HuH-7 (cell line): ENCODE data around the gene GOLIM4.
A peak's percentile ranks its signal among the peaks of the same experiment; 100 is the strongest.
"Not testable (repeated sequence)": the region's sequence is repeated elsewhere in the genome, so short reads cannot be mapped to it uniquely, and the experiment has no call there.

ENCODE experiments used
- DNase-seq: peaks from one replicate; pipeline ENCODE4 v3.0.0; 2011; ENCODE audit warnings: low spot score

Gene GOLIM4

GRCh38 chr3:168095611-168096209 lies at the start of gene GOLIM4:
TSS of gene GOLIM4 (minus strand) at chr3:168095924. CDS start at chr3:168095285, 639 bp downstream.
- DNase-seq: peak; percentile 76

DNA sequence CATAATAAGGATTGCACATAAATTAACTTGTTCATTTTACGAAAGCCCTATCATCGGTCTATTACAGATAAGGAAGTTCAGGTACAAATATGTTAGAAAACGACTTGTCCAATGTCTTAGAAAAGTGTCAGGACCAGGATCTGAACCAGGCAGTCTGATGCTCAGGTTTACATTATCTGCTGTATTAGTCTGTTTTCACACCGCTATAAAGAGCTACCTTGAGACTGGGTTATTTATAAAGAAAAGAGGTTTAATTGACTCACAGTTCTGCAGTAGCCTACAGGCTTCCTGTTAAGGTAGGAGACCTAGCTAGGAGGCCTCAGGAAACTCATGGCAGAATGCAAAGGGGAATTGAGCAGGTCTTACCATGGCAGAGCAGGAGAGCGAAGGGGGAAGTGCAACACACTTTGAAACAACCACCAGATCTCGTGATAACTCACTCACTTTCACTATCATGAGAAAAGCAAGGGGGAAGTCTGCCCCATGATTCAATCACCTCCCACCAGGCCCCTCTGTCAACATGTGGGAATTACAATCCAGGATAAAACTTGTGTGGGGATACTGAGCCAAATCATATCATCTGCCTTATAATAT lies 45.8 kb upstream of the GOLIM4 start:
- no peak for DNase-seq

- no peak for DNase-seq
These were observed 44.2 kb upstream of the GOLIM4 start for GRCh38 chr3:168139947-168140346.

GRCh38 chr3:168138421-168138820 lies 42.7 kb upstream of the GOLIM4 start:
- DNase-seq: no peak

DNA sequence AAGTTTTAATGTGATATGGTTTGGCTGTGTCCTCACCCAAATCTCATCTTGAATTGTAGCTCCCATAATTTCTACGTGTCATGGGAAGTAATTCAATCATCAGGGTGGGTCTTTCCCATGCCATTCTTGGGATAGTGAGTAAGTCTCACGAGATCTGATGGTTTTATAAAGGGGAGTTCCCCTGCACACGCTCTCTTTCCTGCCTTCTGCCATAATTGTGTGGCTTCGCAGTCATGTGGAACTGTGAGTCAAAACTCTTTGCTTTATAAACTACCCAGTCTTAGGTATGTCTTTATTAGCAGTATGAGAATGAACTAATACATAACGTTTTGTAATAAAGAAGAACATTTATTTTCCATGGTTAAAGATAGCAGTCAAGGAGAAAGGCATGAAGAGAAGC lies 39.2 kb upstream of the GOLIM4 start:
- no peak for DNase-seq

DNA sequence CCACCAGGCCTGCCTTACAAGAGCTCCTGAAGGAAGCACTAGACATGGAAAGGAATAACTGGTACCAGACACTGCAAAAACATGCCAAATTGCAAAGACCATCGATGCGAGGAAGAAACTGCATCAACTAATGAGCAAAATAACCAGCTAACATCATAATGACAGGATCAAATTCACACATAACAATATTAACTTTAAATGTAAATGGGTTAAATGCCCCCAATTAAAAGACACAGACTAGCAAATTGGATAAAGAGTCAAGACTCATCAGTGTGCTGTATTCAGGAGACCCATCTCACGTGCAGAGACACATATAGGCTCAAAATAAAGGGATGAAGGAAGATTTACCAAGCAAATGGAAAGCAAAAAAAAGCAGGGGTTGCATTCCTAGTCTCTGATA lies 34.5 kb upstream of the GOLIM4 start:
- DNase-seq: not testable (repeated sequence)

GRCh38 chr3:168128463-168128862 lies 32.7 kb upstream of the GOLIM4 start:
- not testable (repeated sequence) for DNase-seq

DNA sequence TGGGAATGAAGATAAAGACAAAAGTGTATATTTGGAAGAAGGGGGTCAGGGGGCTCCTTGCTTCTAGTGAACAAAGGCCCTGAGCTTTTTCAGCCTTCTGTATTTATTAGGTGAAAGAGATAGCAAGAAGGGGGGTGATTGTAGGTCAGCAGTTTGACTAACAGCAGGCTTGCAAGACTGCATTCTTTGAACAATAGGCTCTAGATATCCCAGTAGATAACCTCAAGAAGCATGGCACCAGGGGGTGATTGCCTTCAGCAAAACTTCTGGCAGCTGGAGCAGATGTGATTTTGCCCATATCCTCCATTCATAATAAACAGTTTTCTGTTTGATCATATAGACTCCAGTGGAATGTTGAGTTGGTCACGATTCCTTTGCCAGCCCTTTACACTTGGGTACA lies 31.7 kb upstream of the GOLIM4 start:
- no peak for DNase-seq

DNA sequence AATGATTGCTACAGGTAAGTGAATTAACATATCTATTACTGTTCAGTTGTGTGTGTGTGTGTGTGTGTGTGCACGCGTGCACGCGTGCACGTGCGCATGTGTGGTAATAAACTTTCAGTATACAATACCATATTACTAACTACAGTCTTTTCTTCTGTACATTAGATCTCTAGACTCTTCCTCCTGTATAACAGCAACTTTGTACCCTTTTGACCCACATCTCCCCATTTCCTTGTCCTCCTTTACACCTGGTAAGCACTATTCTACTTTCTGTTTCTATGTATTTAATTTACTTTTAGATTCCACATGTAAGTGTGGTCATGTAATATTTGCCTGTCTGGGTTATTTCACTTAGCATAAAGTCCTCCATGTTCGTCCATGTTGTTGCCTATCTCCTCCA lies 29.1 kb upstream of the GOLIM4 start:
- no peak for DNase-seq

DNA sequence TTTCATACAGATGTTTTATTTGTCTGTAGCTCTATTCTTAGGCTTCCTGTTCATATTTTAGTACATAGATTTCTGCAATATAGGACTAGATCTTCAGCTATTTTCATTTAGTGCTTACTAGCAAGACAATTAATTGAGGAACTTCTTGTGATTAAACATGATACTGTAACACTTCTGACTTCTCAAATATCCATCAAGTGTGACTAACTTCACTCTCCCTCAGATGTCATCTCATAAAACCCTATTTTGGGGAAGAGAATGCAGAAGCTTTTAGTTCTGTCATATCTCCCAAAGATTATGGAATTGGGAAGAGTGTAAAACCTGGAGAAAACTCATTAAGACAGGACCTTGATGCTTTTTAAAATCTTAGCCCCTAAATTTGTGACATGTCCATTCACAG lies 28.6 kb upstream of the GOLIM4 start:
- no peak for DNase-seq

- no peak for DNase-seq
These were observed 27.8 kb upstream of the GOLIM4 start for GRCh38 chr3:168123201-168124176.

- DNase-seq: no peak
These were observed 25.7 kb upstream of the GOLIM4 start for GRCh38 chr3:168121184-168122017.

DNA sequence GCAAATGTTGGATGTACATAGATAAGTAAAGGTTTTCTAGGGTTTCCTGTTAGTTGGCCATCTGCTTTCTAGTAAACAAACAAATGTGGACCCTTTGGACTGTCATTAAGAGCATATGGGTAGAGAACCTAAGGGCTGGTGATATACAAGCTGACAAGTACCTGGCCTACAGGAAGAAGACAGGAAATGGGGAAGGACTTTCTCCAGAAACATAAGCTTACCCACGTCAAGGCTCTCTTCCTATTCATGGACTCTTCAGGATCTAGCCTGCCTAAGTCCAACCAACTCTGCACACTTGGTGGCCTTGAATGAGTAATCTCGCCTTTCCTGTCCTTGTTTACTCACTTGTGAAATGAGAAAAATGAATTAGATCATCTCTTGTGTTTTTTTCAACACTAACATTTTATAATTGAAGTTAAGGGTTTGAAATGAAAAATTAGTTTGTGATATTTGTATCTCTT lies 22.2 kb upstream of the GOLIM4 start:
- peak; percentile 2 for DNase-seq

DNA sequence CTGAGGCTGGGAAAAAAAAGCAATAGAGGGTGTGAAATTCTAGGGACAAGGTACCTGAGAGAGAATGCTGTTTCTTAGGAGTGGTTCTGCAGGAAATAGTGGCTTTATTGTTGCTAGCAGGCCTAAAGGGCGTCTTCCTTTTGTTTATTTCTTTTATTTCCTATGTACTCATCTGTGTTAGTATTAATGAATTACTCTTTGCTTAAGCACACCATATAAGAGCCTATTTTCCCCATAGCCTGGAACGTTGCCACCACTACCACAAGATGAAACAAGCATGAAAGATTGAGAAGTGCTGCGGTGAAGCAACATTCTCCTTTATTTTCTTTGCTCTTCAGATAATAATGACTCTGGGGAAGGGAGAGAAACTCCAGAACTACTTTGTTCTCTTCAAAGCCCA lies 21.3 kb upstream of the GOLIM4 start:
- no peak for DNase-seq

- DNase-seq: no peak
These were observed 20.6 kb upstream of the GOLIM4 start for GRCh38 chr3:168116279-168116678.

- no peak for DNase-seq
These were observed 18.1 kb upstream of the GOLIM4 start for GRCh38 chr3:168113848-168114247.

DNA sequence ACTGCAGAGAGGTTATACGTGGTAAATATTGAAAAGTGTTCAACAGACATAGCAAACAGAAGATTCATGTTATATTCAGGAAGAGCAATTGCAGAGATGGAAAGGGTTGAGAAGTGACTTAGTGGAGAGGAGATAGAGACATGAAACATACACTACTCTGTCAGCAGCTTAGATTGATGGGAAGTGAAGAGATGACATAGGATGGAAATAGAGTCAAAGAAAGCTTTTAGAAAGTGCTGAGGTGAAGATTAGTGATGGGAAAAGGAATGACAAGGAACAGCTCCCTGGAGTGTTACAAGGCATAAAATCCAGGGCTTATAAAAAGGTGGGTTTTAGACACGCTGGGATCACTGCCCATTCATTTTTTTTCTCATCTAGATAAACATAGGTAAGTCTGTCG lies 17.2 kb upstream of the GOLIM4 start:
- no peak for DNase-seq

- DNase-seq: no peak
These were observed 8.6 kb upstream of the GOLIM4 start for GRCh38 chr3:168104361-168104760.

GRCh38 chr3:168102735-168103410 lies 7.1 kb upstream of the GOLIM4 start:
- no peak for DNase-seq

DNA sequence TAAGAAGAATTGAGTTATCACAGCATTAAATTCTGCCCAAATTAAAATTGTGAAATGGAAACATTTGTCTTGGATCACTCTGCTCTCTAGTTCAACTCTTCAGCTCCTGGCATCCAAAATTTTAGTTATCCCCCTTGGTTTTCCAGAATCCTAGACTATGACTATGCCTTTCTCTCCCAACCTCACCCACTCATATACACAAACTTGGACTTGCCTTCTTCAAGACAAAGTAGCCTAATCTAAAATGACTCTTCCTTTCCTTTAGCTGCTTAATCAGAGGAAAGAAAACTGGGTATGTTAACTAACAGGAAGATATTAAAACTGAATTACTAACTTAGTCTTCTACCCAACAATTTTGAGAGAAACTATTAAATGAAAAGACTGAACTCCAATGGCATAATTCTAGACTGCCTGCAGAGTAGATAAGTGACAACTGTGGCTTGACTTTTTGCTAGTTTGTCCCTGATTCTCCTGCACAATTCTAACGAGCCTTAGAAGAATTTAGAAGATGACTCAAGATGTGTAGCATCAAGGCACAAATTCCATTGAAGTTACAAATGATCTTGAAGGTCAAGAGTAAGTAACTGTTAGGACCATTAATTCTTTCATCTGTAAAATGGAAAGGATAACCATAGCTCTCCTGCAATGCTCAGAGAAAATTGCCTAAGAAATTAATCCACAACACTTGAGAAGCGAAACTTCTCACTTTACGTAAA lies 5.2 kb upstream of the GOLIM4 start:
- DNase-seq: no peak

DNA sequence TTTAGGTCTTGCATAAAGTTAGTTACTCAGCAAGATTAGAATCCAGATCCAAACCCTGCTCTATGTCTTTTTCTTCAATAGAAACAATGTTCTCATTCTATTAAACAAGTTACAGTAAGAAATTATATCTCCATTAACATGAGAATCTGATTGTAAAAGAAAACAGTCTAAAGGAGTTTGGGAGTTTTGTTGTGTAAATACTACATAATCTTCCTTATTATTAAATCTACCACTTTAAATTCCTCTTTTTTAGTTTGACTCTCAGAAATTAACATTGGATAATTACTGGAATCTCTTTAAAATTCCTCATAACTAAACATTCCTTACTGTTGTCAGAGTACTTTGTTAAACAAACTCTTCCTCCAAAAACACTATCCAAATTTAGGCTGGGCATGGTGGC lies 1.7 kb upstream of the GOLIM4 start:
- DNase-seq: no peak
